GM23248 (cell line): ENCODE results near the gene IGF1R. TPM values are rescaled to one million over a fixed set of nuclear protein-coding genes. Genes with fewer than 3 reads are reported as not detected.

Experiments used
- DNase-seq: peaks from one replicate; pipeline ENCODE4 v3.0.0-alpha.2; 2015
- H2AFZ ChIP-seq: fragments of 200-600 bp; sonication (generic); 2 replicates; pipeline ENCODE4 v1.6.1; 2016; ENCODE audit warnings: antibody characterized with exemption
- H3F3A ChIP-seq: fragments of 200-600 bp; sonication (generic); 2 replicates; pipeline ENCODE4 v1.6.1; 2016; ENCODE audit warnings: mild to moderate bottlenecking, antibody characterized with exemption, mixed run types; ENCODE audit not compliant: insufficient read depth
- H3K27ac ChIP-seq: fragments of 200-600 bp; sonication (generic); 2 replicates; pipeline ENCODE4 v1.5.1; 2016; ENCODE audit warnings: mild to moderate bottlenecking
- H3K27me3 ChIP-seq: fragments of 200-600 bp; sonication (generic); replicated peaks from 2 replicates; pipeline ENCODE4 v1.6.1; 2016; ENCODE audit warnings: mild to moderate bottlenecking; ENCODE audit not compliant: insufficient read depth
- H3K36me3 ChIP-seq: fragments of 200-600 bp; sonication (generic); 2 replicates; pipeline ENCODE4 v1.6.1; 2016; ENCODE audit warnings: low read depth, mild to moderate bottlenecking
- H3K4me1 ChIP-seq: fragments of 200-600 bp; sonication (generic); 2 replicates; pipeline ENCODE4 v1.6.1; 2016; ENCODE audit warnings: mild to moderate bottlenecking; ENCODE audit not compliant: insufficient read depth
- H3K4me2 ChIP-seq: fragments of 200-600 bp; sonication (generic); one replicate; pipeline ENCODE4 v1.6.1; 2016; ENCODE audit warnings: mild to moderate bottlenecking; ENCODE audit not compliant: unreplicated experiment
- H3K4me3 ChIP-seq: fragments of 200-600 bp; sonication (generic); 2 replicates; pipeline ENCODE4 v1.5.1; 2016; ENCODE audit warnings: mild to moderate bottlenecking
- H3K79me2 ChIP-seq: fragments of 200-600 bp; sonication (generic); 2 replicates; pipeline ENCODE4 v1.6.1; 2016; ENCODE audit warnings: mild to moderate bottlenecking; ENCODE audit not compliant: insufficient read depth
- H3K9ac ChIP-seq: fragments of 200-600 bp; sonication (generic); 2 replicates; pipeline ENCODE4 v1.6.1; 2016; ENCODE audit warnings: mild to moderate bottlenecking
- H3K9me2 ChIP-seq: fragments of 200-600 bp; sonication (generic); 2 replicates; pipeline ENCODE4 v1.6.1; 2016; ENCODE audit warnings: mixed run types, mild to moderate bottlenecking, moderate library complexity; ENCODE audit not compliant: insufficient read depth
- H3K9me3 ChIP-seq: fragments of 200-600 bp; sonication (generic); one replicate; pipeline ENCODE4 v1.6.1; 2017; ENCODE audit warnings: low read depth
- H4K20me1 ChIP-seq: fragments of 200-600 bp; sonication (generic); 2 replicates; pipeline ENCODE4 v1.6.0; 2016; ENCODE audit not compliant: insufficient read depth
- EZH2 ChIP-seq: fragments of 200-600 bp; sonication (generic); IDR thresholded peaks from 2 replicates; pipeline ENCODE4 v1.6.1; 2018; ENCODE audit warnings: antibody characterized with exemption, mild to moderate bottlenecking; ENCODE audit not compliant: insufficient read depth, poor library complexity, severe bottlenecking
- EZH2phosphoT487 ChIP-seq: fragments of 200-600 bp; sonication (generic); IDR thresholded peaks from 2 replicates; pipeline ENCODE4 v1.6.1; 2018; ENCODE audit warnings: antibody characterized with exemption, moderate library complexity, mild to moderate bottlenecking, low read depth; ENCODE audit not compliant: insufficient read depth
- WGBS, 2 experiments: methylation state at CpG; one replicate each; pipeline ENCODE4 v1.1.6; 2015 to 2017; ENCODE audit warnings: low lambda C conversion rate in 2 of 2, low coverage in 1 of 2; ENCODE audit errors: missing lambda C conversion rate in 2 of 2; 5-methylcytosine and 5-hydroxymethylcytosine counted together
- in situ Hi-C: fragments of 300-500 bp; cut with MboI; formaldehyde crosslinking; loops from 2 replicates; pipeline ENCODE4 v1.15.0; 2020
- polyA plus RNA-seq: library from polyadenylated mRNA; unstranded; fragments of >200 nt; fragmentation: Nextera tagmentation; extraction: Ambion mirVana; gene quantifications from 2 replicates; pipeline ENCODE4 v1.2.1, GENCODE V29; 2016
- total RNA-seq: library from RNA; depleted of rRNA; stranded (reverse); fragments of >200 nt; shearing (Covaris generic); gene quantifications from 2 replicates; pipeline ENCODE4 v1.2.3, GENCODE V29; 2014

The IGF1R gene
- total and polyA plus RNA-seq, 2 experiments from 2014 or later = 22.0 to 48.6 TPM

- H3K36me3 ChIP-seq = no peaks in the 10 kb centered on the region
- WGBS, 2 experiments = 0 to 9% methylated on average over 1 of the region's 1 CpG
- H3K9me3 ChIP-seq = no peaks in the 10 kb centered on the region
- no peak overlapping the region for H2AFZ ChIP-seq
- in situ Hi-C loops = no loop called here
- no peaks in the 10 kb centered on the region for H3K9me2 ChIP-seq
- H3F3A ChIP-seq = peaks cover 77% of the 10 kb centered on the region
- H3K4me3 ChIP-seq = 0 out of 2 replicates have a peak overlapping the region, but pooled peaks have one; percentile 25
- H3K27me3 ChIP-seq = no peaks in the 10 kb centered on the region
- peak; percentile 92 for DNase-seq
- H3K9ac ChIP-seq = 0 out of 2 replicates have a peak overlapping the region, but pooled peaks have one; percentile 4
- H4K20me1 ChIP-seq = no peaks in the 10 kb centered on the region
- peak overlapping the region; percentile 32 for H3K4me2 ChIP-seq
- peak overlapping the region; percentile 75 for H3K27ac ChIP-seq
- H3K79me2 ChIP-seq = peaks cover 87% of the 10 kb centered on the region
- TF ChIP-seq EZH2phosphoT487 (no peak), EZH2 (no peak)
- H3K4me1 ChIP-seq = peaks cover 83% of the 10 kb centered on the region
Measured at GRCh38 chr15:98856532-98856907, 208.2 kb downstream of the IGF1R start.

- in situ Hi-C loops = no loop called here
- Histone ChIP-seq H3K9ac (no peak overlapping the region), H3K4me3 (no peak overlapping the region), H3K27me3 (no peaks in the 10 kb centered on the region), H3K27ac (peak overlapping the region; percentile 75), H3K4me1 (peaks cover 82% of the 10 kb centered on the region), H3F3A (peaks cover 90% of the 10 kb centered on the region), H3K9me3 (no peaks in the 10 kb centered on the region), H3K4me2 (no peak overlapping the region), H3K79me2 (peaks cover 91% of the 10 kb centered on the region), H4K20me1 (no peaks in the 10 kb centered on the region), H3K36me3 (no peaks in the 10 kb centered on the region), H2AFZ (no peak overlapping the region), H3K9me2 (no peaks in the 10 kb centered on the region)
- 89% methylated on average over 9 of the region's 9 CpGs for WGBS, 2 experiments
- no peak for TF ChIP-seq EZH2
- no peak for TF ChIP-seq EZH2phosphoT487
- no peak for DNase-seq
Measured at GRCh38 chr15:98858610-98859023, 210.3 kb downstream of the IGF1R start.

GRCh38 chr15:98859149-98859548 lies 210.8 kb downstream of the IGF1R start:
- 94 to 96% methylated on average over 6 of the region's 6 CpGs for WGBS, 2 experiments
- no peaks in the 10 kb centered on the region for H3K9me3 ChIP-seq
- no peaks in the 10 kb centered on the region for H4K20me1 ChIP-seq
- H3K27me3 ChIP-seq = no peaks in the 10 kb centered on the region
- TF ChIP-seq EZH2 (no peak), EZH2phosphoT487 (no peak)
- H3K4me1 ChIP-seq = peaks cover 78% of the 10 kb centered on the region
- no peaks in the 10 kb centered on the region for H3K9me2 ChIP-seq
- peaks cover 91% of the 10 kb centered on the region for H3K79me2 ChIP-seq
- no peak overlapping the region for H3K9ac ChIP-seq
- H3K4me2 ChIP-seq = no peak overlapping the region
- in situ Hi-C loops = no loop called here
- no peak for DNase-seq
- H3K4me3 ChIP-seq = no peak overlapping the region
- peaks cover 92% of the 10 kb centered on the region for H3F3A ChIP-seq
- no peak overlapping the region for H2AFZ ChIP-seq
- peak overlapping the region; percentile 75 for H3K27ac ChIP-seq
- no peaks in the 10 kb centered on the region for H3K36me3 ChIP-seq

GRCh38 chr15:98860281-98861041 lies 212.1 kb downstream of the IGF1R start:
- no peaks in the 10 kb centered on the region for H3K36me3 ChIP-seq
- H3K4me2 ChIP-seq = peak overlapping the region; percentile 70
- DNase-seq = peak; percentile 71
- no peaks in the 10 kb centered on the region for H3K27me3 ChIP-seq
- no peaks in the 10 kb centered on the region for H3K9me2 ChIP-seq
- peak overlapping the region; percentile 39 for H3K4me3 ChIP-seq
- peak overlapping the region; percentile 75 for H3K27ac ChIP-seq
- peak overlapping the region; percentile 55 for H3K9ac ChIP-seq
- in situ Hi-C loops = no loop called here
- WGBS, 2 experiments = 25 to 28% methylated on average over 4 of the region's 4 CpGs
- no peak overlapping the region; the same call in none of the 2 replicates for H2AFZ ChIP-seq
- H3F3A ChIP-seq = peaks cover 82% of the 10 kb centered on the region
- TF ChIP-seq EZH2phosphoT487 (no peak), EZH2 (no peak)
- no peaks in the 10 kb centered on the region for H4K20me1 ChIP-seq
- peaks cover 91% of the 10 kb centered on the region for H3K79me2 ChIP-seq
- H3K9me3 ChIP-seq = no peaks in the 10 kb centered on the region
- H3K4me1 ChIP-seq = peaks cover 65% of the 10 kb centered on the region
